Measurements from ENCODE around the gene PRRT2.

Gene PRRT2

GRCh38 chr16:29811896-29812665 is at the start of gene PRRT2:
PRRT2 (plus strand) TSS chr16:29812193; CDS start chr16:29813055, 862 bp downstream.
- DNase-seq (ENCODE audit: extremely low spot score): peak; percentile 51
- TF ChIP-seq CTCF (IDR thresholded peaks at IDR 0.05; ENCODE audit: control extremely low read depth, extremely low read depth, low read depth, missing control alignments): no peak
- POLR2A ChIA-PET: no interaction called here
- CTCF ChIA-PET: interaction anchor here (1.0 to 1.5 kb wide), 2 partner anchors 22 to 36 kb away, joined by 3 to 4 read pairs; no protein-coding TSS in a partner anchor

- ChIA-PET CTCF (no interaction called here), POLR2A (no interaction called here)
- DNase-seq (ENCODE audit: extremely low spot score): no peak
- TF ChIP-seq CTCF (IDR thresholded peaks at IDR 0.05; ENCODE audit: control extremely low read depth, extremely low read depth, low read depth, missing control alignments): no peak
Observed at GRCh38 chr16:29763326-29763725, 48.7 kb upstream of the PRRT2 start.

- DNase-seq (ENCODE audit: extremely low spot score): no peak
- POLR2A ChIA-PET: no interaction called here
- CTCF ChIA-PET: interaction anchor here (1.1 to 4.3 kb wide), 2 partner anchors 19 to 20 kb away, joined by 3 to 18 read pairs; no protein-coding TSS in a partner anchor
- TF ChIP-seq CTCF (IDR thresholded peaks at IDR 0.05; ENCODE audit: control extremely low read depth, extremely low read depth, low read depth, missing control alignments): no peak
Observed at GRCh38 chr16:29765167-29766032, 46.6 kb upstream of the PRRT2 start.

- ChIA-PET CTCF (interaction anchor here (0.6 to 4.3 kb wide), 4 partner anchors 13 to 756 kb away, joined by 3 to 18 read pairs (median 6); no protein-coding TSS in a partner anchor), POLR2A (no interaction called here)
- no peak for DNase-seq (ENCODE audit: extremely low spot score)
- TF ChIP-seq CTCF (IDR thresholded peaks at IDR 0.05; ENCODE audit: control extremely low read depth, extremely low read depth, low read depth, missing control alignments): no peak
Observed at GRCh38 chr16:29766571-29766970, 45.4 kb upstream of the PRRT2 start.

- no peak for DNase-seq (ENCODE audit: extremely low spot score)
- POLR2A ChIA-PET: no interaction called here
- CTCF ChIA-PET: interaction anchor here (1.7 to 4.3 kb wide), 5 partner anchors 12 to 28 kb away, joined by 4 to 18 read pairs (median 12); partner anchors contain the start of gene KIF22
- TF ChIP-seq CTCF (IDR thresholded peaks at IDR 0.05; ENCODE audit: control extremely low read depth, extremely low read depth, low read depth, missing control alignments): no peak
Observed at GRCh38 chr16:29767062-29767461, 44.9 kb upstream of the PRRT2 start.

- no peak for TF ChIP-seq CTCF (IDR thresholded peaks at IDR 0.05; ENCODE audit: control extremely low read depth, extremely low read depth, low read depth, missing control alignments)
- ChIA-PET CTCF (interaction anchor here (0.9 to 4.3 kb wide), 6 partner anchors 8 to 40 kb away, joined by 3 to 18 read pairs (median 8); partner anchors contain the start of genes KIF22 and ZG16), POLR2A (no interaction called here)
- no peak for DNase-seq (ENCODE audit: extremely low spot score)
Observed at GRCh38 chr16:29769507-29769906, 42.5 kb upstream of the PRRT2 start.
